NB4 (cell line): ENCODE measurements around the gene BRD3.

Experiments used
- DNase-seq: peaks from one replicate; pipeline ENCODE4 v3.0.0; 2010; ENCODE audit warnings: low read depth
- H3K4me3 ChIP-seq: one replicate; pipeline ENCODE4 v1.5.1; 2011; ENCODE audit warnings: mild to moderate bottlenecking, low read depth, low read length, moderate library complexity
- CTCF ChIP-seq: IDR thresholded peaks from one replicate; pipeline ENCODE4 v1.5.1; 2012; ENCODE audit warnings: low read depth, low read length
- MAX ChIP-seq: IDR thresholded peaks from 2 replicates; pipeline ENCODE4 v1.6.1; 2011; ENCODE audit warnings: low read depth, low read length
- MYC ChIP-seq: IDR thresholded peaks from 2 replicates; pipeline ENCODE4 v1.6.1; 2011; ENCODE audit warnings: low read depth, low read length
- POLR2A ChIP-seq: IDR thresholded peaks from 2 replicates; pipeline ENCODE4 v1.6.1; 2011; ENCODE audit warnings: mild to moderate bottlenecking; ENCODE audit not compliant: insufficient read length; ENCODE audit errors: extremely low read depth

BRD3 gene

GRCh38 chr9:134060546-134060945 is 7.3 kb downstream of the BRD3 start:
- DNase-seq = no peak
- TF ChIP-seq MAX (no peak), POLR2A (no peak), CTCF (no peak), MYC (no peak)
- H3K4me3 ChIP-seq = no peak overlapping the region

- TF ChIP-seq CTCF = peak; percentile 3
- no peak for TF ChIP-seq MYC
- peak; percentile 91 for DNase-seq
- H3K4me3 ChIP-seq = no peak overlapping the region
Measured at GRCh38 chr9:134059661-134060395, 8.0 kb downstream of the BRD3 start.

- no peak overlapping the region for H3K4me3 ChIP-seq
- no peak for DNase-seq
- no peak for TF ChIP-seq POLR2A
- TF ChIP-seq MYC = no peak
- no peak for TF ChIP-seq MAX
- no peak for TF ChIP-seq CTCF
Measured at GRCh38 chr9:134059188-134059641, 8.6 kb downstream of the BRD3 start.

- no peak for DNase-seq
- no peak for TF ChIP-seq MAX
- TF ChIP-seq MYC = no peak
- no peak for TF ChIP-seq CTCF
- TF ChIP-seq POLR2A = no peak
Measured at GRCh38 chr9:134058716-134059115, 9.1 kb downstream of the BRD3 start.

GRCh38 chr9:134057751-134058701 is 9.8 kb downstream of the BRD3 start:
- TF ChIP-seq MAX = no peak
- TF ChIP-seq MYC = no peak
- TF ChIP-seq CTCF = no peak
- TF ChIP-seq POLR2A = no peak
- no peak overlapping the region for H3K4me3 ChIP-seq
- no peak for DNase-seq

More at GRCh38 chr9:134058716-134059115, 9.1 kb downstream of the BRD3 start:
- no peak overlapping the region for H3K4me3 ChIP-seq

- TF ChIP-seq MAX = no peak
- no peak for TF ChIP-seq POLR2A
- no peak for TF ChIP-seq CTCF
- no peak for TF ChIP-seq MYC
- DNase-seq = no peak
- no peak overlapping the region for H3K4me3 ChIP-seq
Measured at GRCh38 chr9:134057307-134057657, 10.5 kb downstream of the BRD3 start.
